Astrocyte (in vitro differentiated cells and primary cell): ENCODE measurements around the gene KCTD13. TPM values are rescaled to one million over a fixed set of nuclear protein-coding genes. Genes with fewer than 3 reads are reported as not detected.

Source experiments
- DNase-seq: peaks from one replicate; pipeline ENCODE4 v3.0.0-alpha.2; 2010; ENCODE audit warnings: low read depth
- FAIRE-seq: peaks from 2 replicates; lab custom pipeline; 2011; peaks lifted over from hg19 to GRCh38; lab: Jason Lieb, UNC
- H2AFZ ChIP-seq: 2 replicates; pipeline ENCODE4 v1.6.0; 2012; ENCODE audit warnings: low read depth, low read length, inconsistent platforms
- H3K27ac ChIP-seq: 2 replicates; pipeline ENCODE4 v1.5.1; 2011; ENCODE audit warnings: low read depth, low read length, inconsistent platforms
- H3K27me3 ChIP-seq: 2 replicates; pipeline ENCODE4 v1.6.0; 2011; ENCODE audit warnings: low read length, inconsistent platforms; ENCODE audit not compliant: insufficient read depth
- H3K36me3 ChIP-seq: 2 replicates; pipeline ENCODE4 v1.5.1; 2011; ENCODE audit warnings: low read length, inconsistent platforms; ENCODE audit not compliant: insufficient read depth
- H3K4me1 ChIP-seq: 2 replicates; pipeline ENCODE4 v1.5.1; 2011; ENCODE audit warnings: low read length, inconsistent platforms; ENCODE audit not compliant: insufficient read depth
- H3K4me2 ChIP-seq: 2 replicates; pipeline ENCODE4 v1.6.0; 2012; ENCODE audit warnings: low read length, inconsistent platforms
- H3K4me3 ChIP-seq: 2 replicates; pipeline ENCODE4 v1.5.1; 2011; ENCODE audit warnings: low read depth, mild to moderate bottlenecking, low read length, inconsistent platforms; ENCODE audit not compliant: insufficient read depth
- H3K79me2 ChIP-seq: 2 replicates; pipeline ENCODE4 v1.6.0; 2012; ENCODE audit warnings: mild to moderate bottlenecking, low read length, inconsistent platforms; ENCODE audit not compliant: insufficient read depth
- H3K9ac ChIP-seq: 2 replicates; pipeline ENCODE4 v1.6.0; 2012; ENCODE audit warnings: mild to moderate bottlenecking, low read length, inconsistent platforms
- H3K9me3 ChIP-seq: 2 replicates; pipeline ENCODE4 v1.5.1; 2012; ENCODE audit warnings: low read depth, mild to moderate bottlenecking, low read length, inconsistent platforms; ENCODE audit not compliant: insufficient read depth
- H4K20me1 ChIP-seq: 2 replicates; pipeline ENCODE4 v1.6.0; 2012; ENCODE audit warnings: low read length, inconsistent platforms; ENCODE audit not compliant: insufficient read depth
- H3K27ac Mint-ChIP-seq: one replicate; pipeline ENCODE4 v1.8.0; 2021; ENCODE audit warnings: mild to moderate bottlenecking, mixed read lengths; ENCODE audit not compliant: unreplicated experiment
- H3K27me3 Mint-ChIP-seq: one replicate; pipeline ENCODE4 v1.8.0; 2021; ENCODE audit warnings: low read depth, mixed read lengths; ENCODE audit not compliant: unreplicated experiment
- H3K36me3 Mint-ChIP-seq: one replicate; pipeline ENCODE4 v1.8.0; 2021; ENCODE audit warnings: low read depth, mixed read lengths; ENCODE audit not compliant: unreplicated experiment
- H3K4me1 Mint-ChIP-seq: one replicate; pipeline ENCODE4 v1.8.0; 2021; ENCODE audit warnings: low read depth, mixed read lengths; ENCODE audit not compliant: unreplicated experiment
- H3K4me3 Mint-ChIP-seq: one replicate; pipeline ENCODE4 v1.8.0; 2021; ENCODE audit warnings: mild to moderate bottlenecking, moderate library complexity, mixed read lengths; ENCODE audit not compliant: unreplicated experiment
- H3K9me3 Mint-ChIP-seq: one replicate; pipeline ENCODE4 v1.8.0; 2021; ENCODE audit warnings: mild to moderate bottlenecking, mixed read lengths; ENCODE audit not compliant: unreplicated experiment
- CTCF ChIP-seq: IDR thresholded peaks from 2 replicates; pipeline ENCODE4 v1.5.1; 2011; ENCODE audit warnings: low read depth, mild to moderate bottlenecking, inconsistent platforms, low read length, moderate library complexity; ENCODE audit not compliant: insufficient read depth
- EZH2 ChIP-seq: IDR thresholded peaks from 2 replicates; pipeline ENCODE4 v1.6.1; 2012; ENCODE audit warnings: mild to moderate bottlenecking, low read length, inconsistent platforms; ENCODE audit not compliant: insufficient read depth
- total RNA-seq: library from RNA; stranded (reverse); gene quantifications from 2 replicates; pipeline ENCODE4 v1.2.1, GENCODE V29; 2021

The KCTD13 gene
- total RNA-seq, 1 donor from 2014 or later: 27.1 TPM

GRCh38 chr16:29860218-29860617 is 65.8 kb downstream of the KCTD13 start:
- no peak for DNase-seq
- TF ChIP-seq CTCF (no peak), EZH2 (no peak)
- Histone ChIP-seq H3K9ac (no peak overlapping the region), H3K9me3 (no peaks in the 10 kb centered on the region), H3K4me1 (peaks cover 10% of the 10 kb centered on the region), H3K4me3 (no peak overlapping the region), H3K4me2 (no peak overlapping the region), H3K27ac (no peak overlapping the region), H3K79me2 (peaks cover 15% of the 10 kb centered on the region), H4K20me1 (peaks cover 3% of the 10 kb centered on the region), H3K27me3 (no peaks in the 10 kb centered on the region), H2AFZ (no peak overlapping the region), H3K36me3 (peaks cover 14% of the 10 kb centered on the region)
- Mint-ChIP-seq H3K27ac (no peak overlapping the region), H3K4me3 (no peak overlapping the region), H3K27me3 (no peaks in the 10 kb centered on the region), H3K9me3 (no peaks in the 10 kb centered on the region), H3K4me1 (peaks cover 7% of the 10 kb centered on the region), H3K36me3 (peaks cover 15% of the 10 kb centered on the region)
- no peak for FAIRE-seq

DNA sequence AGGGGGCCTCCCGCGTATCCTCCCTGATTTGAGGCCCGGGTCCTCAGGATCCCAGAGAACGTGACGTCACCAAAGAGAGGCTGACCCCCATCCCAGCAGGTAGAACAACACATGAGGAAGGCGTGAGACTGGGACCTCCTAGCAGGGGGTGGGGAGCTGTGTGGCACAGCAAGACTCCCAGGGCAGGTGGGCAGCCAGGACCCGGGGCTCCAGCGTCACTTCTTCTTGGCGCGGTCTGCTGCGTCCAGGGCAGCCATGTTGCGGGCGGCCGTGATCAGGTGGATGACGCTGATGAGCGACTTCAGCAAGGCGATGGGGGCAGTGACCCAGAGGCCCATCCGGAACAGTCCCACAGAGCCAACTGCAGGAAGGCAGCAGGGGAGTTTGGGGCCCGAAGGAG is 67.1 kb downstream of the KCTD13 start:
- no peak overlapping the region for H3K4me3 ChIP-seq
- H3K27me3 ChIP-seq: no peaks in the 10 kb centered on the region
- H3K36me3 Mint-ChIP-seq: peaks cover 14% of the 10 kb centered on the region
- DNase-seq (no peak), FAIRE-seq (no peak)
- no peak for TF ChIP-seq CTCF
- TF ChIP-seq EZH2: no peak
- H3K4me3 Mint-ChIP-seq: no peak overlapping the region
- no peaks in the 10 kb centered on the region for H3K9me3 ChIP-seq
- H3K27me3 Mint-ChIP-seq: no peaks in the 10 kb centered on the region
- no peak overlapping the region for H3K27ac ChIP-seq
- H3K9ac ChIP-seq: no peak overlapping the region
- no peaks in the 10 kb centered on the region for H3K9me3 Mint-ChIP-seq
- H3K4me2 ChIP-seq: no peak overlapping the region
- H4K20me1 ChIP-seq: peaks cover 3% of the 10 kb centered on the region
- H3K79me2 ChIP-seq: peaks cover 15% of the 10 kb centered on the region
- peaks cover 10% of the 10 kb centered on the region for H3K4me1 ChIP-seq
- peaks cover 7% of the 10 kb centered on the region for H3K4me1 Mint-ChIP-seq
- no peak overlapping the region for H2AFZ ChIP-seq
- peaks cover 14% of the 10 kb centered on the region for H3K36me3 ChIP-seq
- no peak overlapping the region for H3K27ac Mint-ChIP-seq

GRCh38 chr16:29858149-29858849 is 67.7 kb downstream of the KCTD13 start:
- H3K27ac Mint-ChIP-seq: no peak overlapping the region
- no peak overlapping the region for H2AFZ ChIP-seq
- peaks cover 14% of the 10 kb centered on the region for H3K36me3 Mint-ChIP-seq
- H3K4me1 Mint-ChIP-seq: peaks cover 7% of the 10 kb centered on the region
- H4K20me1 ChIP-seq: peaks cover 3% of the 10 kb centered on the region
- no peak overlapping the region for H3K27ac ChIP-seq
- FAIRE-seq (no peak), DNase-seq (no peak)
- peaks cover 15% of the 10 kb centered on the region for H3K79me2 ChIP-seq
- no peaks in the 10 kb centered on the region for H3K9me3 ChIP-seq
- TF ChIP-seq CTCF: no peak
- TF ChIP-seq EZH2: no peak
- peaks cover 10% of the 10 kb centered on the region for H3K4me1 ChIP-seq
- H3K4me3 ChIP-seq: no peak overlapping the region
- no peak overlapping the region for H3K4me3 Mint-ChIP-seq
- no peaks in the 10 kb centered on the region for H3K9me3 Mint-ChIP-seq
- no peak overlapping the region for H3K4me2 ChIP-seq
- no peak overlapping the region for H3K9ac ChIP-seq
- H3K27me3 Mint-ChIP-seq: no peaks in the 10 kb centered on the region
- no peaks in the 10 kb centered on the region for H3K27me3 ChIP-seq
- H3K36me3 ChIP-seq: peaks cover 14% of the 10 kb centered on the region
